Gastroesophageal sphincter (tissue), 4 donors: ENCODE results near the gene RAET1E. TPM values are rescaled to one million over a fixed set of nuclear protein-coding genes. Genes with fewer than 3 reads are reported as not detected.
"Not testable (repeated sequence)": the region's sequence is repeated elsewhere in the genome, so short reads cannot be mapped to it uniquely, and the experiment has no call there.

Experiments
- ATAC-seq: fragments of 150-250 bp; one replicate; pipeline ENCODE4 v1.9.1; 2016; ENCODE audit warnings: mild to moderate bottlenecking, moderate library complexity
- H3K27ac ChIP-seq, 4 donors: fragments of 200-600 bp; sonication (generic) in 3 of 4; 1 replicate in 3 of 4; 2 replicates in 1 of 4; pipeline ENCODE4 v1.5.1; 2016 to 2019
- H3K27me3 ChIP-seq: fragments of 200-600 bp; sonication (generic); one replicate; pipeline ENCODE4 v1.5.1; 2019
- H3K36me3 ChIP-seq, 2 donors: fragments of 200-600 bp; sonication (generic); one replicate each; pipeline ENCODE4 v1.5.1; 2019; ENCODE audit warnings: control low read depth in 1 of 2
- H3K4me1 ChIP-seq, 3 donors: fragments of 200-600 bp; sonication (generic); 1 replicate in 2 of 3; 2 replicates in 1 of 3; pipeline ENCODE4 v1.5.1; 2016 to 2019; ENCODE audit warnings: control low read depth in 2 of 3
- H3K4me3 ChIP-seq, 2 donors: fragments of 200-600 bp; sonication (generic); one replicate each; pipeline ENCODE4 v1.5.1; 2019; ENCODE audit warnings: mild to moderate bottlenecking in 1 of 2, moderate library complexity in 1 of 2
- H3K9me3 ChIP-seq, 3 donors: fragments of 200-600 bp; sonication (generic); one replicate each; pipeline ENCODE4 v1.5.1; 2017 to 2019; ENCODE audit warnings: control low read depth in 2 of 3
- CTCF ChIP-seq, 4 experiments: fragments of 200-600 bp in 2 of 4; fragments of 450-650 bp in 2 of 4; sonication (generic) in 1 of 4; IDR thresholded peaks; one replicate each; pipeline ENCODE4 v1.5.1; 2017 to 2019; ENCODE audit warnings: antibody characterized with exemption in 4 of 4, mild to moderate bottlenecking in 2 of 4, moderate library complexity in 2 of 4
- EP300 ChIP-seq: sonication (generic); formaldehyde crosslinking; IDR thresholded peaks from one replicate; pipeline ENCODE4 v1.6.1; 2017; ENCODE audit warnings: antibody characterized with exemption, mild to moderate bottlenecking
- POLR2A ChIP-seq, 2 donors: fragments of 450-650 bp; IDR thresholded peaks; one replicate each; pipeline ENCODE4 v1.6.1; 2017; ENCODE audit warnings: antibody characterized with exemption in 2 of 2, mild to moderate bottlenecking in 2 of 2, moderate library complexity in 1 of 2
- POLR2AphosphoS5 ChIP-seq: sonication (generic); formaldehyde crosslinking; IDR thresholded peaks from one replicate; pipeline ENCODE4 v1.6.1; 2017; ENCODE audit warnings: antibody characterized with exemption
- WGBS, 2 donors: methylation state at CpG; one replicate each; pipeline ENCODE4 v1.1.5; 2018; ENCODE audit warnings: low coverage in 1 of 2; 5-methylcytosine and 5-hydroxymethylcytosine counted together
- total RNA-seq, 4 donors: library from RNA; depleted of rRNA; stranded (reverse); fragments of >200 nt; gene quantifications; one replicate each; pipeline ENCODE4 v1.1.0, GENCODE V29; 2016

The RAET1E gene
- total RNA-seq, 4 donors from 2014 or later, result 0.69 TPM; not detected in 3

- Histone ChIP-seq H3K4me1 (peaks cover 0 to 38% (median 5%) of the 10 kb centered on the region in 3 donors), H3K4me3 (peak overlapping the region; percentile 52 to 87), H3K27ac (peak overlapping the region; percentile 72 to 95 (median 93)), H3K9me3 (no peaks in the 10 kb centered on the region), H3K27me3 (no peaks in the 10 kb centered on the region), H3K36me3 (no peaks in the 10 kb centered on the region)
- TF ChIP-seq CTCF (IDR thresholded peaks at IDR 0.05), result peak; percentile 54 to 75 (median 71)
- no peak for TF ChIP-seq POLR2A (IDR thresholded peaks at IDR 0.05)
- 18 to 23% methylated on average over 10 to 14 of the region's 23 CpGs for WGBS, 2 donors
- peak; percentile 44 for ATAC-seq
Measured at GRCh38 chr6:149864578-149865535, 33.1 kb downstream of the RAET1E start.

- Histone ChIP-seq H3K9me3 (no peaks in the 10 kb centered on the region), H3K4me3 (peak within 1 kb of the TSS; percentile 52 to 87), H3K27me3 (no peaks in the 10 kb centered on the region), H3K4me1 (peaks cover 0 to 38% (median 5%) of the 10 kb centered on the region in 3 donors), H3K27ac (peak within 1 kb of the TSS; percentile 72 to 95 (median 93)), H3K36me3 (no peaks in the 10 kb centered on the region)
- no CpG with 5 or more reads among the region's 110 CpGs for WGBS, 2 donors
- ATAC-seq, result peak; percentile 92
- peak; percentile 46 to 52 for TF ChIP-seq POLR2A (IDR thresholded peaks at IDR 0.05)
- peak in 1 of 4 experiments; percentile 4 for TF ChIP-seq CTCF (IDR thresholded peaks at IDR 0.05)
- TF ChIP-seq EP300, result no peak
- peak; percentile 41 for TF ChIP-seq POLR2AphosphoS5
Measured at GRCh38 chr6:149863698-149864577, 34.0 kb downstream of the RAET1E start, which contains the start of gene LRP11. LRP11 (minus strand) TSS chr6:149864359; CDS start chr6:149864020, 339 bp downstream.

- Histone ChIP-seq H3K4me1 (peaks cover 0 to 38% (median 5%) of the 10 kb centered on the region in 3 donors), H3K36me3 (no peaks in the 10 kb centered on the region), H3K27me3 (no peaks in the 10 kb centered on the region), H3K4me3 (peak overlapping the region; percentile 52 to 87), H3K27ac (peak overlapping the region; percentile 72 to 95 (median 93)), H3K9me3 (no peaks in the 10 kb centered on the region)
- WGBS, 2 donors, result 1 to 6% methylated on average over 3 to 15 of the region's 69 CpGs
- peak; percentile 59 for ATAC-seq
- no peak for TF ChIP-seq EP300
- TF ChIP-seq CTCF (IDR thresholded peaks at IDR 0.05), result no peak
- peak; percentile 52 for TF ChIP-seq POLR2AphosphoS5
- TF ChIP-seq POLR2A (IDR thresholded peaks at IDR 0.05), result peak in 1 of 2 donors; percentile 44
Measured at GRCh38 chr6:149862922-149863697, 34.8 kb downstream of the RAET1E start.

- peaks cover 0 to 38% (median 5%) of the 10 kb centered on the region in 3 donors for H3K4me1 ChIP-seq
- not testable (repeated sequence) for H3K36me3 ChIP-seq, H3K9me3 ChIP-seq, ATAC-seq, H3K27me3 ChIP-seq
- H3K27ac ChIP-seq, result peak overlapping the region; percentile 72 to 95 (median 93)
- 89 to 100% methylated on average over 1 to 10 of the region's 12 CpGs for WGBS, 2 donors
- peak overlapping the region; percentile 52 to 87 for H3K4me3 ChIP-seq
Measured at GRCh38 chr6:149862424-149862738, 35.5 kb downstream of the RAET1E start.
